Amniotic epithelial cell (primary cell): ENCODE results near the gene ARHGAP10.

Experiments used
- DNase-seq: peaks from one replicate; pipeline ENCODE4 v3.0.0-alpha.2; 2010; ENCODE audit warnings: low read depth

Gene ARHGAP10

DNA sequence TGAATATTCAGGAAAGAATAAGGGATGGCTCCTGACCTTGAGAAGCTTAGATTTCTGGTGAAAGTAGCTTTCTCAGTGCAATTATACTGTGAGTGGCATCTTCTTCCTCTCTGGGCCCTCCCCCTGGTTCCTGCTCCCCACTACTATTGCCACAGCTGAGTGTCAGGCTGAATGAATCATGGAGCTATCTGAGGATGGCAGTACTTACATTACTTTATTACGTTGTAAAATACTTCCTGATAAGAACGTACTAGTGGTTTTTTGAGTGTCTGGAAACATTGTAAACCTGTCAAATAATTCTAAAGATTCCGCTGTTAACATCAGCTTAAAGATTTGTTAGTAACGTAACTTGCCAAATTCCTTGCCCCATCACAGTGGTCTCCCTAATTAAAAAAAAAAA, 36.2 kb downstream of the ARHGAP10 start:
- DNase-seq, result peak; percentile 98

GRCh38 chr4:147769386-147769785, 37.5 kb downstream of the ARHGAP10 start:
- DNase-seq, result peak; percentile 45

- no peak for DNase-seq
Observed at GRCh38 chr4:147770831-147771230, 38.9 kb downstream of the ARHGAP10 start.

DNA sequence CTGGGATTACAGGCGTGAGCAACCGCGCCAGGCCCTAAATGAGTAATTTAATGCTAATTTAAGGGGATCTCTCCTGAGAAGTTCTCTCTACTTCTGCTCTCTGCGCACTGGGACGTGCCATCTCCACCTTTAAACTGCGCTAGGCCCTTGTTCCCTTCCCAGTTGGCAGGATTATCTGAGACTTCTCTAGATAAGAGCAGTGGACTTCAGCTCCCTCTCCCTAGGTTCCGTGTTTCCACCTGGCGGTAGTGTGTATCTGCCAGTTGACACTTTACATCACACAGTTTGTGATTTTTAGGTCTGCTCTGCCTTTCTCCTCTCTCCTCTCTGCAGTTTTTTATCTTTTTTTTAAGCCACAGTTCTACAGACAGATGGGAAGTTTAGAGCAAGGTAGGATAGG, 40.2 kb downstream of the ARHGAP10 start:
- DNase-seq, result no peak

DNA sequence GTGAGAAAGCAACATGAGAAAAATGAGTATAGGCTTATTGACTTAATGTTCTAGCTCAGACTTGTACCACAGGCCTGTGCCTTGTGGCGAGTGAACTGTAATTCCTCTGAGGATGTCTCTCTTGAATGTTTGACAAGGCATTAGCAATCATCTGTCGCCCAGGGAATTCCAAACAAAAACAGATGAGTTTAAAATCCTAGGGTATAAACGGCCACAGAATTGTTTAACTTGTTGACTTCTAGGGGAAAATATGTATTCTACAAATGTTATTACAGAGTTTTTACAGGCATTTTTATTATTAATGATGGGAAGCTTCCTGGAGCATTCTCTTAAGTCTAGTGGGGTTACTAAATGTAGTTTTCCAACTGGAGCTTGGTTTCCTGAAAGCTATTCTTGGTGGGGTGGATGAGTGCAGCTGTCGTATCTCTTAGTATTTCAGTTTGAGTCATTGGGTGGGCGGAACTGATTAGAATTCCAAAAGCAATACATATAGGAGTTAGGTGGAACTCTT, 40.6 kb downstream of the ARHGAP10 start:
- DNase-seq, result peak; percentile 77

DNA sequence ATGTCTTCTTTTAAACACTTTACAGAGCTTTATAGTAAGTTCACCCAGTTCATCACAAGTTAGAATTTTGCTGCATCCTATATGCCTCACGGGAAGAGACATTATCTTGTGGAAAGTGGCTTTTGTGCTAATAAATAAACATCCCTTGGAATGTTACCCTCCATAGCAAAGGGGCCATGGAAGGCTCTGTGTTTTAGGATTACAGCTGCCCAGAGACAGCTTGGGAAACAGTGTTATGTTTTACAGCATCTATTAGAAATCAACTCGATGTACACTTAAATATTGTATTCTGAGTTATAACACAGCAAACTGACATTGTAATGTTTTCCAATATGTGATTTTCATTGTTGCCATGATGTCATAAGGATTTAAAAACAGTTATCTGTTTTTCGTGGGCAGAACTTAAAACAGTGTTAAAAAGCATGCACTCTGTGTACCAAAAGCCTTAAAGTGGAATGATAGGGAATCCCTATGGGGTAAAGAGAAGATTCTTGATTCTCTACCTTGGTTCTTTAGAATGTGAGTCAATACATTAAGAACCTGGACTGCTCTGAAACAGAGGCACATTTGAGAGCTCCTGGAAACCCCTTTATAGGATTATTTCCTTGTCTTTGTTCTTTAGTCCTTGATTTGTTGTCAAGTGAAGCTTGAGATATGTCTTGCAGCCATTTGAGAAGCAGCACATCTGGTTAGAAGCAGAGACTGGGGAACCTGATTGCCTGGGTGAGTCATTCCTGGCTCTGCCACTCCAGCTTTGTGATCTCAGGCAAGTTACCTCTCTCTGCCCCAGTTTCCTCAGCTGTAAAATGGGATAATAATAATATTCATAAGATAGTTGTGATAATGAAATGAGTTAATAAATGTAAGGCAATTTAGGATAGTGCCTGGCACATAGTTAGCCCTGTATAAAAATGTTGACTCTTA, 41.6 kb downstream of the ARHGAP10 start:
- DNase-seq, result peak; percentile 62

DNA sequence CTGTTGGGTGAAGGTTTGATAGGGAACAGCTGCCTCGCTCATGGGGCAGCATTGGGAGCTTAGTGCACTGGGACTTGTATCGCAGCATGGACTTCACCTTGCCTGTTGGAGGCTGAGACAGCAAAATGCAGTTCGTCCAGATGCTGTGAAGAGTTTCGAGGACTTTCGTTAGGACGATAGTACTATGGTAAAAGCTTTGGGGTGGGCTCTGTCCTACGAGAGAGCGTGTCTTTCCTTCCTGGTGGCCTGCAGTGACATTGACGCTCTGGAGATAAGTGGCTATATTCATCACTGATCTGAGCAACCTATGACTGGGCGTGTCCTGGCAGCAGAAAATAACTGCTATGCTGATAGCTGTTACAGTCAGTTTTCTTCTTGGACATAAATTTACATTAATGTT, 44.8 kb downstream of the ARHGAP10 start:
- DNase-seq, result no peak

GRCh38 chr4:147777456-147778091, 45.7 kb downstream of the ARHGAP10 start:
- DNase-seq, result peak; percentile 40

- no peak for DNase-seq
Observed at GRCh38 chr4:147778942-147779341, 47.1 kb downstream of the ARHGAP10 start.

- DNase-seq, result no peak
Observed at GRCh38 chr4:147779451-147779850, 47.6 kb downstream of the ARHGAP10 start.

- no peak for DNase-seq
Observed at GRCh38 chr4:147780137-147780777, 48.4 kb downstream of the ARHGAP10 start.

DNA sequence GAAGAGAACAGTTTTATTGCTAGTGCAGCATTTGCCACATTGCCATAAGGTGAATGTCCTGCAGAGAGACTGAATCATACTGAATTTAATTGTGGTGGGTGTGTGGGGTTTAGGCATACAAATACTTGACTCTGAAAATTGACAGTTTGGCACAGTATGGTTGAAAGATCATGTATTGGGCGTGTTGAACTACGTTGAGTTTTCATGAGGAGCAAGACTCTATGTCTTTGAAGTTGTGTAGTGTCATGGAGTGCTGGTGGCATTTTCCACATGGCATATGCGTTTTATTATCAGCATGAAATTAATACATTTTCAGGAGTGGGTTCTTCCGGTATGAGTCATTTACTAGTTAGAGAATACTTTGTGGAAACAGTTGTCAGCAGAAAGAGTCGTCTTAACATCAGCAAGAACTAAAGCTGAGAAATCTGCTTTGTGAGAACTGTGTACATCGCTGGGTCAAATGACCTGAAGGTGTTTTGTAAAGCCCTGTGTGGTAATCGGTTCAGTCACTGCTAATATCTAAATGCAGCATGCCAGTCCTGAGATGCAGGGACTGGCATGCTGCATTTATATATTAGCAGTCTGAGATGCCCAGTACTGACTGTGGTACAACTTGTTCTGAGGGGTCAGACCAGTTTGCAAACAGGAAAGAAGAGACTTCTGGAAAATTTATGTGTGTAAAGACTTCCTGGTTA, 50.3 kb downstream of the ARHGAP10 start:
- peak; percentile 71 for DNase-seq

- no peak for DNase-seq
Observed at GRCh38 chr4:147785129-147785528, 53.2 kb downstream of the ARHGAP10 start.

DNA sequence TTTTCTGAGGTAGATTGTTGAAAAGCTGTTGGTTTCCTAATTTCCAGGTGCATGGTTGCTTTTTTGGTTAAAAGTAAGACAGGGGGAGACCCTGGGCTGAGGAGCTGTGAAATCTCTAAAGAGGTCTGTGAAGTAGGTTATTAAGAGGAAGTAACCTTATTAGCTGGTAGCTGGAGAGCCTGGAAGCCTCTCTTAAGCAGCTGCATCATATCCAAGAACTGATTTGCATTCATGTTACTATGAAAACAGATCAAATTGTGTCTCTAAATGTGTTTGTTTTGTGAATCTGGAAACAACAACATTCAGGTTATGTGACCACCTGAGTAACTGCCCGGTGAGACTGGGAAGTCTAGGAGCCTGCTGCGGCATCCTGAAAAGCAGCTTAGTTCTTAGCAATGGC, 54.1 kb downstream of the ARHGAP10 start:
- no peak for DNase-seq

DNA sequence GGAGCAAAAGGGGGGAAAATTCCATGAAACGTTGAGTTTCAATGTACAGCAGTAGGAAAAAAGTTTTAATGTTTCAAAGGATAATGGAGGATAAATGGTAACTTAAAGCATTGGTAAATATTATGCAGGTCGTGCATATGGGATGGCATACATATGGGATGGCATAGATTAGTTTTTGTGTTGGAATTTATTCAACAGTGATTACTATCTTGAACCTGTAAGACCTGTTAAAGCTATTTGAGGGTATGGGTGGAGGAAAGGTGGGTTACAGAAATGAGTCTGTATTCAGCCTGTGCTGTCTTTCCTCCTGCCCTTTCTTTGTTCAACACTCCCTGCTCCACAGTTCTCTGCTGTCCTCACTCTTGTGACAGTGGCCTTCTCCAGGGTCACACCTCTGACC, 54.6 kb downstream of the ARHGAP10 start:
- no peak for DNase-seq

GRCh38 chr4:147787204-147787603, 55.3 kb downstream of the ARHGAP10 start:
- DNase-seq, result peak; percentile 91

- no peak for DNase-seq
Observed at GRCh38 chr4:147788791-147789190, 56.9 kb downstream of the ARHGAP10 start.

GRCh38 chr4:147789596-147789995, 57.7 kb downstream of the ARHGAP10 start:
- no peak for DNase-seq

GRCh38 chr4:147790412-147790811, 58.5 kb downstream of the ARHGAP10 start:
- DNase-seq, result no peak

DNA sequence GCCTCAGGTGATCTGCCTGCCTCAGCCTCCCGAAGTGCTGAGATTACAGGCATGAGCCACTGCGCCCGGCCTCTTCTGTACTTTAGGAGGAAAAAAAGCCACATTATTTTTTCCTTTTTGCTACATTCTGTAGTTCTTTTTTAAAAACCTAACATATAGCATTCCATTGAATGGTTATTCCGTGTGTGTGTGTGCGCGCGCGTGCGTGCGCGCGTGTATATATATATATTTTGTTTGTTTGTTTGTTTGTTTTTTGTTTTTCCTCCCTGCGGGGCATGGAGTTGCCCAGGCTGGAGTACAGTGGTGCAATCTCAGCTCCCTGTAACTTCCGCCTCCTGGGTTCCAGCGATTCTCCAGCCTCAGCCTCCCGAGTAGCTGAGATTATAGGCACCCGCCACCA, 59.5 kb downstream of the ARHGAP10 start:
- DNase-seq, result no peak

- DNase-seq, result no peak
Observed at GRCh38 chr4:147791865-147792264, 60.0 kb downstream of the ARHGAP10 start.
